Activated B cell treated with CpG ODN at 0.5 μM for 24 hours (primary cell): Measurements from ENCODE around the gene PKNOX1. TPM values are rescaled to one million over a fixed set of nuclear protein-coding genes. Genes with fewer than 3 reads are reported as not detected.

Experiments used
- ATAC-seq: fragments of 200-7000 bp; cut with Tn5 transposase; one replicate; pipeline ENCODE4 v1.10.0; 2021; ENCODE audit warnings: low read depth, mild to moderate bottlenecking, moderate library complexity
- CTCF ChIA-PET: fragments of 350-600 bp; sonication (Branson Sonifier 250); formaldehyde crosslinking; loops from one replicate; lab custom pipeline; 2021; ENCODE audit warnings: antibody characterized with exemption; lab: Charles Lee
- POLR2A ChIA-PET: fragments of 350-600 bp; sonication (Branson Sonifier 250); formaldehyde crosslinking; loops from one replicate; lab custom pipeline; 2021; ENCODE audit warnings: antibody characterized with exemption; lab: Charles Lee
- DNase-seq: peaks from one replicate; pipeline ENCODE4 v3.0.0; 2022
- H3K27ac Mint-ChIP-seq: one replicate; pipeline ENCODE4 v1.8.0; 2020; ENCODE audit warnings: mixed read lengths
- H3K27me3 Mint-ChIP-seq: one replicate; pipeline ENCODE4 v1.8.0; 2021; ENCODE audit warnings: mixed read lengths
- H3K36me3 Mint-ChIP-seq: one replicate; pipeline ENCODE4 v1.8.0; 2021; ENCODE audit warnings: low read depth, mixed read lengths
- H3K4me1 Mint-ChIP-seq: one replicate; pipeline ENCODE4 v1.8.0; 2021; ENCODE audit warnings: mixed read lengths
- H3K4me3 Mint-ChIP-seq: one replicate; pipeline ENCODE4 v1.8.0; 2020; ENCODE audit warnings: mild to moderate bottlenecking, mixed read lengths
- H3K9me3 Mint-ChIP-seq: one replicate; pipeline ENCODE4 v1.8.0; 2020; ENCODE audit warnings: mixed read lengths
- CTCF ChIP-seq: fragments of 200-600 bp; IDR thresholded peaks from one replicate; pipeline ENCODE4 v1.8.0; 2022; ENCODE audit warnings: antibody characterized with exemption, mild to moderate bottlenecking
- intact Hi-C: fragments of 100-400 bp; cut with micrococcal nuclease; formaldehyde crosslinking; loops from one replicate; pipeline ENCODE4 v1.15.1; 2024
- total RNA-seq: library from RNA; stranded (reverse); gene quantifications from 2 replicates; pipeline ENCODE4 v1.2.3, GENCODE V29; 2022

PKNOX1 gene
- total RNA-seq, 1 donor from 2014 or later: 13.3 TPM

GRCh38 chr21:42971897-42972275 lies 2.5 kb upstream of the PKNOX1 start:
- H3K36me3 Mint-ChIP-seq: no peaks in the 10 kb centered on the region
- no peaks in the 10 kb centered on the region for H3K27me3 Mint-ChIP-seq
- no peak overlapping the region for H3K4me3 Mint-ChIP-seq
- intact Hi-C loops: loop anchor here (5.0 to 10.0 kb wide), 4 partner anchors 47 to 1105 kb away; partner anchors contain the start of genes ERVH48-1, PDXK and RSPH1
- DNase-seq (no peak), ATAC-seq (no peak)
- H3K27ac Mint-ChIP-seq: no peak overlapping the region
- no peak for TF ChIP-seq CTCF
- POLR2A ChIA-PET: no interaction called here
- CTCF ChIA-PET: no interaction called here
- peaks cover 17% of the 10 kb centered on the region for H3K4me1 Mint-ChIP-seq
- no peaks in the 10 kb centered on the region for H3K9me3 Mint-ChIP-seq

GRCh38 chr21:42973309-42973990 lies 912 bp upstream of the PKNOX1 start:
- ChIA-PET CTCF (no interaction called here), POLR2A (interaction anchor here (0.6 to 2.1 kb wide), 4 partner anchors 81 to 735 kb away, joined by 3 to 10 read pairs (median 4); partner anchors contain the start of gene NDUFV3)
- DNase-seq: no peak
- H3K27ac Mint-ChIP-seq: peak overlapping the region; percentile 83
- H3K4me1 Mint-ChIP-seq: peaks cover 23% of the 10 kb centered on the region
- intact Hi-C loops: loop anchor here (5.0 to 10.0 kb wide), 4 partner anchors 49 to 1106 kb away; partner anchors contain the start of genes ERVH48-1, PDXK and RSPH1
- H3K9me3 Mint-ChIP-seq: no peaks in the 10 kb centered on the region
- no peaks in the 10 kb centered on the region for H3K36me3 Mint-ChIP-seq
- no peaks in the 10 kb centered on the region for H3K27me3 Mint-ChIP-seq
- ATAC-seq: no peak
- peak overlapping the region; percentile 77 for H3K4me3 Mint-ChIP-seq
- TF ChIP-seq CTCF: no peak

GRCh38 chr21:42974832-42975820 lies 764 bp downstream of the PKNOX1 start:
- H3K4me3 Mint-ChIP-seq: peak overlapping the region; percentile 89
- CTCF ChIA-PET: no interaction called here
- peak; percentile 5 for ATAC-seq

GRCh38 chr21:42975886-42976608 lies 1.7 kb downstream of the PKNOX1 start:
- ATAC-seq (no peak), DNase-seq (no peak)
- Mint-ChIP-seq H3K27me3 (no peaks in the 10 kb centered on the region), H3K4me3 (peak overlapping the region; percentile 89), H3K4me1 (peaks cover 36% of the 10 kb centered on the region), H3K9me3 (no peaks in the 10 kb centered on the region), H3K27ac (peak overlapping the region; percentile 86), H3K36me3 (peaks cover 10% of the 10 kb centered on the region)
- no peak for TF ChIP-seq CTCF
- intact Hi-C loops: loop anchor here (2.0 to 10.0 kb wide), 3 partner anchors 51 to 1037 kb away; partner anchors contain the start of genes ERVH48-1, PDXK and TRAPPC10
- ChIA-PET POLR2A (no interaction called here), CTCF (no interaction called here)

More at GRCh38 chr21:42974832-42975820, 764 bp downstream of the PKNOX1 start:
- Mint-ChIP-seq H3K36me3 (peaks cover 10% of the 10 kb centered on the region), H3K4me1 (peaks cover 29% of the 10 kb centered on the region), H3K27me3 (no peaks in the 10 kb centered on the region), H3K9me3 (no peaks in the 10 kb centered on the region), H3K27ac (peak overlapping the region; percentile 86)
- DNase-seq: peak; percentile 61
- TF ChIP-seq CTCF: no peak
- POLR2A ChIA-PET: interaction anchor here (1.0 kb wide), 1 partner anchor 736 kb away, joined by 3 read pairs; no protein-coding TSS in a partner anchor
- intact Hi-C loops: loop anchor here (1.0 to 10.0 kb wide), 8 partner anchors 50 to 1108 kb away; partner anchors contain the start of genes ERVH48-1, HSF2BP, NDUFV3 and PDXK
